Measurements from ENCODE around the gene NCCRP1.

NCCRP1 gene

GRCh38 chr19:39190768-39191167, 6.0 kb upstream of the NCCRP1 start:
- Mint-ChIP-seq H3K4me1 (peaks cover 40% of the 10 kb centered on the region), H3K9me3 (no peaks in the 10 kb centered on the region), H3K27ac (no peak overlapping the region), H3K27me3 (ENCODE audit: low read depth, poor library complexity) (peaks cover 37% of the 10 kb centered on the region), H3K4me3 (no peak overlapping the region), H3K36me3 (ENCODE audit: low read depth) (no peaks in the 10 kb centered on the region)
- DNase-seq, result no peak
- no peak for TF ChIP-seq CTCF (IDR thresholded peaks at IDR 0.05)

- Mint-ChIP-seq H3K9me3 (no peaks in the 10 kb centered on the region), H3K27ac (no peak overlapping the region), H3K27me3 (ENCODE audit: low read depth, poor library complexity) (peaks cover 54% of the 10 kb centered on the region), H3K4me1 (peaks cover 48% of the 10 kb centered on the region), H3K36me3 (ENCODE audit: low read depth) (no peaks in the 10 kb centered on the region), H3K4me3 (no peak overlapping the region)
- no peak for TF ChIP-seq CTCF (IDR thresholded peaks at IDR 0.05)
- DNase-seq, result no peak
Measured at GRCh38 chr19:39192846-39193245, 3.9 kb upstream of the NCCRP1 start.

GRCh38 chr19:39193803-39194202, 3.0 kb upstream of the NCCRP1 start:
- peak overlapping the region; percentile 5 for H3K27ac Mint-ChIP-seq
- no peaks in the 10 kb centered on the region for H3K9me3 Mint-ChIP-seq
- H3K4me1 Mint-ChIP-seq, result peaks cover 55% of the 10 kb centered on the region
- no peak for DNase-seq
- TF ChIP-seq CTCF (IDR thresholded peaks at IDR 0.05), result no peak
- H3K27me3 Mint-ChIP-seq (ENCODE audit: low read depth, poor library complexity), result peaks cover 63% of the 10 kb centered on the region
- H3K4me3 Mint-ChIP-seq, result no peak overlapping the region
- H3K36me3 Mint-ChIP-seq (ENCODE audit: low read depth), result no peaks in the 10 kb centered on the region

- Mint-ChIP-seq H3K36me3 (ENCODE audit: low read depth) (no peaks in the 10 kb centered on the region), H3K4me1 (peaks cover 62% of the 10 kb centered on the region), H3K27ac (no peak overlapping the region), H3K27me3 (ENCODE audit: low read depth, poor library complexity) (peaks cover 65% of the 10 kb centered on the region), H3K9me3 (no peaks in the 10 kb centered on the region), H3K4me3 (peak overlapping the region; percentile 54)
- no peak for TF ChIP-seq CTCF (IDR thresholded peaks at IDR 0.05)
- DNase-seq, result no peak
Measured at GRCh38 chr19:39194832-39195542, 1.8 kb upstream of the NCCRP1 start.

- H3K27me3 Mint-ChIP-seq (ENCODE audit: low read depth, poor library complexity), result peaks cover 64% of the 10 kb centered on the region
- no peaks in the 10 kb centered on the region for H3K9me3 Mint-ChIP-seq
- no peak for DNase-seq
- H3K27ac Mint-ChIP-seq, result no peak overlapping the region
- TF ChIP-seq CTCF (IDR thresholded peaks at IDR 0.05), result no peak
- H3K4me3 Mint-ChIP-seq, result peak overlapping the region; percentile 54
- H3K36me3 Mint-ChIP-seq (ENCODE audit: low read depth), result no peaks in the 10 kb centered on the region
- H3K4me1 Mint-ChIP-seq, result peaks cover 64% of the 10 kb centered on the region
Measured at GRCh38 chr19:39195755-39196154, 1.0 kb upstream of the NCCRP1 start.

GRCh38 chr19:39196320-39196719, 444 bp upstream of the NCCRP1 start:
- Mint-ChIP-seq H3K4me3 (no peak overlapping the region), H3K4me1 (peaks cover 66% of the 10 kb centered on the region), H3K27me3 (ENCODE audit: low read depth, poor library complexity) (peaks cover 69% of the 10 kb centered on the region), H3K36me3 (ENCODE audit: low read depth) (no peaks in the 10 kb centered on the region), H3K9me3 (no peaks in the 10 kb centered on the region), H3K27ac (no peak overlapping the region)
- TF ChIP-seq CTCF (IDR thresholded peaks at IDR 0.05), result no peak
- peak; percentile 27 for DNase-seq
